A673 (cell line): ENCODE measurements around the gene SLC44A1.

ENCODE experiments used
- EZH2 ChIP-seq: fragments of 200-600 bp; sonication (generic); IDR thresholded peaks from 2 replicates; pipeline ENCODE4 v1.6.1; 2017; ENCODE audit warnings: borderline replicate concordance, low read depth, mild to moderate bottlenecking, mixed read lengths, antibody characterized with exemption, low read length; ENCODE audit not compliant: poor library complexity, severe bottlenecking
- TF ChIP-seq, protein P1 (sequence below): fragments of 300-800, 200-600 bp; sonication (generic); conservative IDR thresholded peaks from 2 replicates; pipeline ENCODE4 v1.5.1; 2017; ENCODE audit warnings: low read depth, mild to moderate bottlenecking, antibody characterized with exemption, low read length, moderate library complexity, mixed read lengths

GRCh38 chr9:105405514-105406131 is 161.2 kb downstream of the SLC44A1 start:
- TF ChIP-seq, protein P1, sequence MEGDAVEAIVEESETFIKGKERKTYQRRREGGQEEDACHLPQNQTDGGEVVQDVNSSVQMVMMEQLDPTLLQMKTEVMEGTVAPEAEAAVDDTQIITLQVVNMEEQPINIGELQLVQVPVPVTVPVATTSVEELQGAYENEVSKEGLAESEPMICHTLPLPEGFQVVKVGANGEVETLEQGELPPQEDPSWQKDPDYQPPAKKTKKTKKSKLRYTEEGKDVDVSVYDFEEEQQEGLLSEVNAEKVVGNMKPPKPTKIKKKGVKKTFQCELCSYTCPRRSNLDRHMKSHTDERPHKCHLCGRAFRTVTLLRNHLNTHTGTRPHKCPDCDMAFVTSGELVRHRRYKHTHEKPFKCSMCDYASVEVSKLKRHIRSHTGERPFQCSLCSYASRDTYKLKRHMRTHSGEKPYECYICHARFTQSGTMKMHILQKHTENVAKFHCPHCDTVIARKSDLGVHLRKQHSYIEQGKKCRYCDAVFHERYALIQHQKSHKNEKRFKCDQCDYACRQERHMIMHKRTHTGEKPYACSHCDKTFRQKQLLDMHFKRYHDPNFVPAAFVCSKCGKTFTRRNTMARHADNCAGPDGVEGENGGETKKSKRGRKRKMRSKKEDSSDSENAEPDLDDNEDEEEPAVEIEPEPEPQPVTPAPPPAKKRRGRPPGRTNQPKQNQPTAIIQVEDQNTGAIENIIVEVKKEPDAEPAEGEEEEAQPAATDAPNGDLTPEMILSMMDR: no peak
- TF ChIP-seq EZH2: no peak
